HG02588 (cell line): ENCODE data around the gene PCBP1.
"Not testable (repeated sequence)": the region's sequence is repeated elsewhere in the genome, so short reads cannot be mapped to it uniquely, and the experiment has no call there.

Experiments used
- ATAC-seq: cut with Tn5 transposase; IDR thresholded peaks from one replicate; pipeline ENCODE4 v1.9.1; 2021; ENCODE audit warnings: mild to moderate bottlenecking, moderate library complexity; ENCODE audit not compliant: unreplicated experiment

PCBP1 gene

DNA sequence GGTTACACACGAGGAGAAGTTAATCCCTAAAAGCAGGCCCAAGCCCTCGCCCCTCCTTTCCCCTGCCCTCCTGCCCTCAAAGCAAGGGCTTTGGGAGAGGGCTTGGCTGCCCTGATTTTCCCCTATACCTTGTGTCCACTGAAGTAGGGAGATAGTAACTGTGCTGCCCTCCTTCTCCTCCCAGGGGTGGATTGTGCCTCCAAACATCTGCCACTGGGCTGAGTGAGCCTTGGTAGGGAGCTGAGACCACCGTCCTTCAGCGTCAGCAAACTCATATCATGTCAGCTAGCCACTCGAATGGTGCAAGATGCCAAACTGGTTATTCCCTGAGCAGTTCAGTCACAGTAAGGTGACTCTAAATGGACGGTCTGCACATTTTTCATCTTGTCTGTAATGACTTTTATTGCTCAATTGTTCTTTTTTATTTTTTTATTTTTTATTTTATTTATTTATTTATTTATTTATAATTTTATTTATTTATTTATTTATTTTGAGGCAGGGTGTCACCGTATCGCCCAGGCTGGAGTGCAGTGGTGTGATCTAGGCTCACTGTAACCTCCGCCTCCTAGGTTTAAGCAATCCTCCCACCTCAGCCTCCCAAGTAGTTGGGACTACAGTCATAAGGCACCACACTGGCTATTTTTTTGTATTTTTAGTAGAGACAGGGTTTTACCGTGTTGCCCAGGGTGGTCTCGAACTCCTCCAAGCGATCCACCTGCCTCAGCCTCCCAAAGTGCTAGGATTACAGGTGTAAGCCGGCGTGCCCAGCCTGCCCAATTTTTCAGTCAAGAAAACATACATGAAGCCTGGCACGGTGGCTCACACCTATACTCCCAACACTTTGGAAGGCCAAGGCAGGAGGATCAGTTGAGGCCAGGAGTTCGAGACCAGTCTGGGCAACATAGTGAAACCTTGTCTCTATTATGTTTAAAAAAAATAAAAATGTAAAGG, 8.7 kb downstream of the PCBP1 start:
- no peak for ATAC-seq

DNA sequence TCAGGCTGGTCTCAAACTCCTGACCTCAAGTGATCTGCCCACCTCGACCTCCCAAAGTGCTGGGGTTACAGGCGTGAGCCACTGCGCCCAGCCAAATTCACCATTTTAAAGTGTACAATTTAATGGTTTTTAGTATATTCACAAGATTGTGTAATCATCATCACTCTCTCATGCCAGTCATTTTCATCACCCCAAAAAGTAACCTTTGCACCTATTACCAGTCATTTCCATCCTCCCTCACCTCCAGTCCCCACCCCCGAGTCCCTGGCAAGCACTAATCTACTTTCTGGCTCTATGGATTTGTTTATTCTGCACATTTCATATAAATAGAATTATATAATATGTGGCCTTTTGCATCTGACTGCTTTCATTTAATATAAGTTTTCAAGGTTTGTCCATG, 10.8 kb downstream of the PCBP1 start:
- no peak for ATAC-seq

DNA sequence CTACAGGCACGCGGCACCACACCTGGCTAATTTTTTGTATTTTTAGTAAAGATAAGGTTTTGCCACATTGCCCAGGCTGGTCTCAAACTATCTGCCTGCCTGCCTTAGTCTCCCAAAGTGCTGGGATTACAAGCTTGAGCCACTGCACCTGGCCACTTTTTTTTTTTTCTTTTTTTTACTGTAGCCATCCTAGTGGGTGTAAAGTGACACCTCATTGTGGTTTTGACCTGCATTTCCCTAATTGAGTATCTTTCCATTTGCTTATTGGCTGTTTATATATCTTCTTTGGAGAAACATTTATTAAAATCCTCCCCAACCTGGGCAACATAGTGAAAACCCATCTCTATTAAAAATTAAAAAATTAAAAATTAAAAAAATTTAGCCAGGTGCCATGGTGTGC, 12.0 kb downstream of the PCBP1 start:
- no peak for ATAC-seq

DNA sequence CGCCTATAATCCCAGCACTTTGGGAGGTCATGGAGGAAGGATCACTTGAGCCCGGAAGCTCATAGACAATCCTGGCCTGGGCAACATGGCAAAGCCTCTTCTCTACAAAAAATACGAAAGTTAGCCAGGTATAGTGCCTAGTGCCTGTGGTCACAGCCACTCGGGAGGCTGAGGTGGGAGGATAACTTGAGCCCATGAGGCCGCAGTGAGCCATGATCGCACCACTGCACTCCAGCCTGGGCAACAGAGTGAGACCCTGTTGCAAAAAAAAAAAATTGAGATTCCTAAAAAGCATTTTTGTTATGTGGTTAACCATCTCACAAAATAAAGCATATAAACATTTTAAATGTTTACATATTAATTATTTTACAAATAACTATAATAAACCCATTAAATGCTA, 13.9 kb downstream of the PCBP1 start:
- ATAC-seq: no peak

DNA sequence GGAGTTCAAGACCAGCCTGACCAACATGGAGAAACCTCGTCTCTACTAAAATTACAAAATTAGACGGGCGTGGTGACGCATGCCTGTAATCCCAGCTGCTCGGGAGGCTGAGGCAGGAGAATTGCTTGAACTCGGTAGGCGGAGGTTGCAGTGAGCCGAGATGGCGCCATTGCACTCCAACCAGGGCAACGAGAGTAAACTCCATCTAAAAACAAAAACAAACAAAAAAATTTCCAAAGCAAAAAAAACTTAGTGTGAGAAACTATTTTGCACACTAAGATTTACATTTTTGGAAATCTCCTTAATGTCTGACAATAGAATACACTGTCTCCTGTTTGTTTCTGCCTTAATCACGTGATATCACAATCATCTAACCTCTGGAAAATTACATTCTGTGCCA, 14.4 kb downstream of the PCBP1 start:
- not testable (repeated sequence) for ATAC-seq

DNA sequence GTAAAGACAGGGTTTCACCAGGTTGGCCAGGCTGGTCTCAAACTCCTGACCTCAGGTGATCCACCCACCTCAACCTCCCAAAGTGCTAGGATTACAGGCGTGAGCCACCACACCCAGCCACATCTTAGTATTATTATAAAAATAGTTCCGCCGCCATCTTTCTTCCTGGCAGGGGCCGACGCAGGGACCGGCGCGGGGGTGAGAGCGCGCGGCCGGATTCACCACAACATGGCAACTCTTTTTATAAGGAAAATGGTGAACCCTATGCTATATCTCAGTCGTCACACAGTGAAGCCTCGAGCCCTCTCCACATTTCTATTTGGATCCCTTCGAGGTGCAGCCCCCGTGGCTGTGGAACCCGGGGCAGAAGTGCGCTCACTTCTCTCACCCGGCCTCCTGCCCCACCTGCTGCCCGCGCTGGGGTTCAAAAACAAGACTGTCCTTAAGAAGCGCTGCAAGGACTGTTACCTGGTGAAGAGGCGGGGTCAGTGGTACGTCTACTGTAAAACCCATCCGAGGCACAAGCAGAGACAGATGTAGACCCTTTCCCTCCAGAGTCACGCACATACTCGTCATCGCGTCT, 15.1 kb downstream of the PCBP1 start:
- ATAC-seq: not testable (repeated sequence)

DNA sequence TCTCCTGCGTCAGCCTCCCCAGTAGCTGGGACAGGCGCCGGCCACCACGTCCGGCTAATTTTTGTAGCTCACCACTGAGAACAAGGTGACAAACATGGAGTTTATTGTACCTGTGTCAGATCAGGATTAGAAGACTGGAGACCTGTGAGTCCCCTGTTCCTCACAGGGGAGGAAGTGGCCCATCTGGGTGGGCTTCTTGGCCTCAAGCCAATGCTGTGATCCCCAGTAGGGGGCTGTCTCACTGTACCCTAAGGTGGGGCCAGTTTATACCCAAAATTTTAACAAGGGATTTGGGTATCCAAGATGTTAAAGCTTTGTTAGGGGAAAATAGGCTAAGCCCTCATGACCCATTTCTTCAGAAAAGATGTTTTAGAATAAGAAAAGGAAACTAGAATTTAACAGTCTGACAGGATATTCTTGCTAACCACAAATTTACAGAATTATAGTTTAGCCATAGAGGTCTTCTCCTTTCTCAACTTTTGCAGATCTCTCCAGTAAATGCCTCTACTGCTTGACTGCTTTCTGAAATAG, 16.3 kb downstream of the PCBP1 start:
- ATAC-seq: no peak

DNA sequence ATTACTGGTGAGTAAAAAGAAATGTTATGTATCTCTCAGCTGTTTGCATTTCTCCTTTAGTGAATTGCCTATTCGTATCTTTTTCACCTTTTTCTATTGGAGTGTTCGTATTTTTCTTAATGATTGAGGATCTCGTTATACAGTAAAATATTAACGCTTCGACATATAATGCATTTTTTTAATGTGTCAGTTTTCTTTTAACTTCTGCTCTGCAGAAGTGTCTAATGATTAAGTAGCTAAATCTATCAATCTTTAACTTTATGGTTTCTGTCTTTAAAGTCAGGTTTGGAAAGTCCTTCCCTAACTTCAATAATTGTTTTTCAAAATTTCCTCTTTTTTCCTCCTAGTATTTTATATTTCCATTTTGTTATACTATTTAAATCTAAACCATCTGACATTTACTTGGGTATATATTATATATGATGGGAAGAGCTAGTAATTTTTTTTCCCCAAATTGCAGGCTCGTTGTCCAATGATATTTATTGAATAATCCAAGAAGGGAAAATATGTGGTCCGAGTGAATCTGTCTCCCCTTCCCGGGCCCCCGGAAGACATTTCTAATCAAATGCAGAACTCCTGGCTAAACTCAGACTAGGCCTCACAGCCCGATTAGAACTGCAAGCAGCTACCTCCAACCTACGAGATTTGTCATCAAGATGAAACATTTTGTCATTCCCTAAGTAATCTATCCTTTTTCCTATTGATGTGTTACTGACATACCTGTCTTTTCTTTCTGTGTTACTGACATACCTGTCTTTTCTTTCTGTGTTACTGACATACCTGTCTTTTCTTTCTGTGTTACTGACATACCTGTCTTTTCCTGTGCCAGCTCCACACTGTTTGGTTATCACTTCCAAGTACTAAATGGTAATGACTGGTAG, 17.2 kb downstream of the PCBP1 start:
- no peak for ATAC-seq

DNA sequence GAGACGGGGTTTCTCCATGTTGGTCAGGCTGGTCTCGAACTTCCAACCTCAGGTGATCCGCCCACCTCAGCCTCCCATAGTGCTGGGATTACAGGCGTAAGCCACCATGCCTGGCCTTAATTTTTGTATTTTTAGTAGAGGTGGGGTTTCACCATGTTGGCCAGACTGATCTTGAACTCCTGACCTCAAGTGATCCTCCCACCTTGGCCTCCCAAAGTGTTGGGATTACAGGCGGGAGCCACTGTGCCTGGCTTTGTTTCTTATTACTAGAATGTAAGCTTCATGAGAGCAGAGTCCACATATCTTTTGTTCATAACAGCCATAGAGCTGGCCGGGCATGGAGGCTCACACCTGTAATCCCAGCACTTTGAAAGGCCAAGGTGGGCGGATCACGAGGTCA, 18.9 kb downstream of the PCBP1 start:
- ATAC-seq: not testable (repeated sequence)

DNA sequence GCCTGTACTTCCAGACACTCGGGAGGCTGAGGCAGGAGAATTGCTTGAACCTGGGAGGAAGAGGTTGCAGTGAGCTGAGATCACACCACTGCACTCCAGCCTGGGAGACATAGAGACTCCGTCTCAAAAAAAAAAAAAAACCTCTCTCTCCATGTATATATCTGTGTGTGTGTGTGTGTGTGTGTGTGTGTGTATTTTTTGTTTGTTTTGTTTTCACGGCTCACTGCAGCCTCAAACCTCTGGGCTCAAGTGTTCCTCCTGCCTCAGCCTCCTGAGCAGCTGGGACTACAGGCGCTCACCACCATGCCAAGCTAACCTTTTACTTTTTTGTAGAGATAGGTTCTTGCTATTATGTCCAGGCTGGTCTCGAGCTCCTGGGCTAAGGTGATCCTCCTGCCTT, 23.1 kb downstream of the PCBP1 start:
- not testable (repeated sequence) for ATAC-seq

DNA sequence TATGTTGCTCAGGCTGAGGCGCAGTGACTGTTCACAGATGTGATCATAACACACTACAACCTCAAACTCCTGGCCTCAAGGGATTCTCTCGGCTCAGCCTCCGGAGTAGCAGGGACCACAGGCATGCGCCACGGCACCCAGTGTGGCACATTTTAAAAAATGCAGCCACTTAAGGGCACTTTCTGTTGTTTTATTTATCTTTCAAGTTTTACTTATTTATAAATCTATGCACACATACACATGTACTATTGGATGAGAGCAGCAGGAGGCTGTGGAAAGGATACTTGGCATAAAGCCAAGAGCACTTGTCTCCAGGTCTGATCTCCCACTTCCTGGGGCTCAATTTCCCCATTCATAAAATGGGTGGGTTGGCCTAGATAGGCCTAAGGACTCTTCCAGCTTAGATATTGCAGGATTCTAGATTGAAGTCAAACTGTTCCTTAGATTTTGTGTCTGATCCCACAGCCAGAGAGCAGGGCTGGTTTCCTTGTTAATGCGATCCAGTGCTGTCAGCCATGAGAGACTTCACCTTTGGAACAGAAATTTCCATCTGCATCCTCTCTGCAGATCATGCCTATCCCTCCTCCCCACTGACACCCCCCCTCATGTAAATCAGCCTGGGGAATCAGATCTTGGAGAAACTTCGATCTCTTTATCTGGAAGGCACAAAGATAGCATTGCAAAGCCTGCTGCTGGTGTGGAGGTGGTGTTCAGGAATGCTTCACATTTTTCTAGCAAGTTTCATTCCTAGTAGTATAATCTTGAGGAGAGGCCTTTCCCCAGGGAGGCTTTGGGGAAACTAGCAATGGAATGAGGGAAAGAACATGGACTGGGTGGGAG, 24.7 kb downstream of the PCBP1 start:
- no peak for ATAC-seq

DNA sequence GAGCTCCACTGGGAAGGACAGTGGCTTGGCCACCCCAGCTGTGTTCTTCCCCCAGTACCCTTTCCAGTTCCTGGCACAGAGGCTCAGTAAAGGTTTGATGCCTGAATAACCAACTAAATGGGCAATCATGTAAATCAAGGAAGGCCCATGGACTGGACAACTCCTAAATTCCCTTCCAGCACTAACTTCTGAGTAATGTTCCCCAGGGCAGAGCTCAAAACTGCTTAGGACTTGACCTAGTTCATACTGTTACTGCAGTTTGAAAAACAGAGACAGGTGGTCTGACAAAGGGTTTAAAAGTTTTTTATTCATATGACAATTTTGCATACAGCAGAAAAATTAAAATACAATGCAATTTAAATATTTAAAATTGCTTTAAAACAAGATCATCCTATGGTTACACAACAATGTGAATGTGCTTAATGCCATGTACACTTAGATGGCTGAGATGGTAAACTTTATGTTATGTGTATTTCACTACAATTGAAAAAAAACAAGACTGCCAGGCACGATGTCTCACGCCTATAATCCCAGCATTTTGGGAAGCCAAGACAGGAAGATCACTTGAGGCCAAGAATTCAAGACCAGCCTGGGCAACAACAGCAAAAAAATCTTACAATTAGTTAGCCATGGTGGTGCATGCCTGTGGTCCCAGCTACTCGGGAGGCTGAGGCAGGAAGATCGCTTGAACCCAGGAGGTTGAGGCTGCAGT, 26.2 kb downstream of the PCBP1 start:
- no peak for ATAC-seq

DNA sequence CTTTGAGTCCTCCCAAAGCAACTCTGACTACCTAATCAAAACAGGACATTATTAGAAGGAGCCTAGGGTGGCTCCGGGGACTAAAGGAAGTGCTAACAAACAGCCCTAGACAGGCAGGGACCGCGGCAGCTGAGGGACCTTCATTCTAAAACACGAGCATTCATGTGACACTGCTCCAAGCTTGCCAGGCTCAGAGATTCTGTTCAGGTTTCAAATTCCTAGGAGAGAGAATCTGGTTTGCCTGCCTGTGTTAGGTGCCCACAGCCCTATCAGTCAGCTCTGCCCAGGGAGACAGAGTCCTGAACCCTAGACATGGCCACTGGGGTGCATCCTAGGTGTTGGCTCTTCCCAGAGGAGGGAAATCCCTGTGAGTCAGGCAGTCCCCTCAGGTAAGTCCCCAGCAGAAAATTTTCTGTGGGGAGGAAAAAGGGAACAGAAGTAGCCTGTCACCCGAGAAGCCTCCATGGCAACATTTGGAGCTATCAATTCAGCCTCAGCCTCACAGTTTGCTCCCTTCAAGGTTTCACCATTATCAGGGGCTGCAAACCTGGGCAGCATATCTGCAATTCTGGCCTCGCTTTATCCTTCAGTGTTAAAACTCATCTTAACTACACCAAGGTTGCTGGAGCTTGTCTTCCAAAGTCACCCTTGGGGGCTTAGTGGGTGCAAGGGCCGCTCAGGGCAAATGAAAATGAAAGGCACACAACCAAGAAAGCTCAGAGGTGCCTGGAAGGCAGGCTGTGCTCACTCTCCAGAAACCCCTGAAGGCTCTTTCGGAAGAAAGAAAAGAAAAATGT, 28.6 kb downstream of the PCBP1 start:
- peak; percentile 46 for ATAC-seq

DNA sequence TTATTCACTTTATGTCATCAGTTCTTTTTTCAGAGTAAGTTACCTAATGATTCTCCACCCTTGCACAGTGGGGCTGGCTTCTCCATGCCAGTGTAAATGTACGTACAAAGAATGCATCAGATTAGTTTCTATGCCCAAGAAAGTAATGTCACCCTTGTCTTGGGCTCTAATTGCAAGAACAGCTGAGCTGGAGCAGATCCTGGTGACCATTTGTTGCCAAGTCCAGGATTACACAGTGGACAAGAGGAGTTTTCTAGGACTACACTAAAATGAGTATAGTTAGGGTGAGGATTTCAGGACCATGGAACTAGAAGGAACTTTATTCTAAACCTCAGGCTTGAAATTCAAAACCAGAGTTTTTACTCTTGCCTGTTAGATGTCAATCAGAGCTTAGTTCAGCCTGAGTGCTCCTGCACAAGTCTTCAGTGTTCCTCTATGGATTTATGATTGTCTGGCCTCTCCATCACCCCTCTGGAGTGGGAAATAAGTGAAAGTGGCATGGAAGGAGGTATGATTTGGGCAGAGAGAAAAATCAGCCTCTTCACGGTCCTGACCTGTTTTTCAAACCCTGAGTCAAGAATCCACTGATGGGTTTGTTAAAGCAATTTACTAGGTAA, 29.8 kb downstream of the PCBP1 start:
- no peak for ATAC-seq

DNA sequence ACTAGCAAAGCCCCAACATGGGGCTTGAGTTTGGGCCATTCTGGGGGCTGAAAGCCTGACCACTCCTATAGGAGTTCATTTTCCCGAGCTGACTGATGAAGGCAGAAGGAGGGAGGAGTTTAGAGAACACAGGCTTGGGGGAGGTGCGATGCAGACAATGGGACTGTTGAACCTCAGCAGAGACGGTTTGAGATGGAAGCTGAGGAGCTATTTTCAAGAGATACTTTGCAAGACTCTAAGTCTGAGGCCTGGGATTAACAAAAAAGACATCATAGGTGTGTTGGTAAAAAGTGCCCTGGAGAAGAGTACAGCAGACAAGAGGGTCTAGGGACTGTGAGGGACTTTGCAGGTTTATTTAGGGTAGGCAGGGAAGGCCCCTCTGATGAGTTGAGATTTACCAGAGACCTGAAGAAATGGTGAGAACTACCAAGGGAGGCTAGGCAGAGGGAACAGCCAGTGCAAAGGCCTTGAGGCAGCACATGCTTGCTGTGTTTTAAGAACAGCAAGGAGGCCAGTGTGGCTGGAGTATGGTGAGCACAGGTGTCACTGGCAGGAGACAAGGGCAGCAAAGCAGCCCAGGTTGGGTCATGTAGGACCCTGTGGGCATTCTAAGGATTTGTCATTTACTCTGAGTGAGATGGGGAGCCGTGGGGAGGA, 31.6 kb downstream of the PCBP1 start:
- no peak for ATAC-seq

DNA sequence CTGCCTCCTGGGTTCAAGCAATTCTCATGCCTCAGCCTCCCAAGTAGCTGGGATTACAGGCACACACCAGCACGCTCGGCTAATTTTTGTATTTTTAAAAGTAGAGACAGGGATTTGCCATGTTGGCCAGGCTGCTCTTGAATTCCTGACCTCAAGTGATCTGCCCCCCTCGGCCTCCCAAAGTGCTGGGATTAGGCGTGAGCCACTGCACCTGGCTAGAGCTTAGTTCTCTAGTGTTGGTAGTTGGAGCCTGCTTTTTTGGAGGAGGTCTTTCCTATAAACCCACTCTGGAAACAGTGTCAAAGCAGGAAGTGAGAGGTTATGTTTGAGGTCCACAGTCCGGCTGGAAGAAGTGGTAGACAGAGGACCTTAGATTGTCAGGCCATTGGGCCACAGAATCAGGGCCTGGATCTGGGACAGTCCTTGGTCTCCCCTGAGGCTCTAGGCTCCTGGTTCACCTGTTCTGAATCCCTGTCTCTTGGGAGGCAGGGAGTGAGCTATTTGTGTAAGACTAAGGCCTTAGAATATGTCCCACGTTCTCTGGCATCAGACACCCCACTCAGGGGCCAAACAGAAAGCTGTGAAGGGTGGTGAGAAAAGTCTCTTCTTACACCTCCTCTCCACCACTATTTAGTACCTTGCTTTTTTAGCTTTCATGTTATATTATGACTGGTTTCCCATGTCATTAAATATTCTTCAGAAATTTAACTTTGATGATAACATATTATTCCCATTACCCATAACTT, 34.5 kb downstream of the PCBP1 start:
- ATAC-seq: no peak

DNA sequence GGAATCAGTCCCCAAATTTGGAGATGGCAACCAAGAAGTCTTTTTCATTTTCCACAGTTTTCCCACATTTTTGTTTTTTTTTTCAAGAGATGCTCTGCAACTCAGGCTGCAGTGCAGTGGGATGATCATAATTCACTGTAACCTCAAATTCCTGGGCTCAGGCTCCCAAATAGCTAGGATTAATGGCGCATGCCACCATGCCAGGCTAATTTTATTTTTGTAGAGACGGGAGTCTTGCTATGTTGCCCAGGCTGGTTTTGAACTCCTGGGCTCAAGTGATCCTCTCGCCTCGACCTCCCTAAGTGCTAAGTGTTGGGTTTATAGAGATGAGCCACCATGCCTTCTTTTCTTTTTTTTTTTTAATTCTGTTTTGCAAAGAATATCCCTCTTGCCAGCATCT, 35.2 kb downstream of the PCBP1 start:
- ATAC-seq: no peak
